Measurements from ENCODE around the gene FIBCD1.

DNA sequence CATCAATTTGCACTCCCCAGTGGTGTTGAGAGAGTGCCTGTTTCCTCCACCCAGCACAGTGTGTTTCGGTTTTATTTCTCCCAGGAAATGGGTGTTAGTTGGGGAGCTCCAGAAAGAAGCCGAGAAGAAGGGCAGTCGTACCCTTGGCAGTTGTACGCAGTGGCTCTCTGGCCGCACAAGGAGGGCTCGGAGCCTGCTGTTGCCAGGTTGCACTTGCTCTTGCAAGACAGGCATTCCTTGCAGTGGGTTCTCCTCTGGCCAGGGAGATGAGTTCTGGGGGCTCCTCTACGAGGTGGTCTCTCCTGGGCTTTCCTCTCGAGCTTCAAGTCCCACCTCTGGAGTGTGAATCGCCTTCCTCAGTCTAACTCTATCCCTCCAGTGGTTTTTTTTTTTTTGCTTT, 71.5 kb downstream of the FIBCD1 start:
- TF ChIP-seq GATA3 (IDR thresholded peaks at IDR 0.05; ENCODE audit: low read depth, low read length) (no peak), GATA2 (IDR thresholded peaks at IDR 0.05; ENCODE audit: low read depth, low read length) (no peak)
